HG03064 (cell line): ENCODE measurements around the gene P2RY8.

Experiments
- ATAC-seq: cut with Tn5 transposase; IDR thresholded peaks from one replicate; pipeline ENCODE4 v1.9.1; 2021; ENCODE audit warnings: low read depth; ENCODE audit not compliant: unreplicated experiment

P2RY8 gene

DNA sequence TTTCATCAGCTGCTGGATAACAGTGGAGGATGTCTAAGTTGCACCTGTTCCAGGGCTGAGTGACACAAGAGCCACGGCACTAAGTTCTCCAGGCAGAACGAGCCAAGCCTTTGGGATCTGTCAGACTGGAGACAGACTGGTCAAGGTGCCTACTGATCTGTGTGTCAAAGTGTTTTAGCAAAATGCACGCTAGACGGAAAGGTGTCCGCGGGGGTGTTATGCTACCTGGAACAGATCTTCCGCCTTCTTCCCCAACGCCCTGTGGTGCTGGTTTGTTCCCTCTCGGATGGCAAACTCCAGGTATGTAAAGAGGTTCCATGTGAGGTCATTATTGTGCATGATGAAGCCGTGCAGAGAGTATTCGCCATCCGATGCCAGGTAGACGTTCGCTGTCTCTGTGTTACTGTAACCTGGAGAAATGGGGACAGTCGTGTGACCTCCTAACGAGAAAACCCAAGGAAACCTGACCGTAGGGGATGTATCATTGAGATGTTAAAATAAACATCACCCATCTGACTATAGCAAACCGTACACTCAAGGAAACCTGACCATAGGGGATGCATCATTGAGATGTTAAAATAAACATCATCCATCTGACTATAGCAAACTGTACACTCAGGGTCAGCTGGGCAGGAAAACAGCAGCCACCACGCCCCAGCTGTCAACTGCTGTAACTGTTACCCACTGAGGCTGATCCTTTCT, 115.4 kb downstream of the P2RY8 start:
- ATAC-seq, result no peak

DNA sequence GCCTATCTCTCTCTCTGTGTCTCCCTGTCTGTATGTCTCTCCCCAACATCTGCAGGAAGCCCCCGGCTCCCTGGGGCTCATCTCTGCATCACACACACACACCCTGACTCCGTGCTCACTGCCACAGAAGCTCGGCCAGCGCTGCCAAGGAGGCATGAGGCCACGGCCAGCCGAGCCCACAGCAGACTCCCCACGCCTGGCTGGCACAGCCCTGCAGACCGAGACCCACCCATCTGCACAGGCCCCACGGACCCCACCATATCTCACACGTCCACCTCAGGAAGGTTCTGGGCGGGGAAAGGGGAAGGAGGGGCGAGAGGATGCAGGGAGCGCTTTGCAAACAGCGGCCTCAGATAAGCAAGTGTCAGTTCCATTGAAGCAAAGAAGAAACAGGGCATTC, 116.6 kb downstream of the P2RY8 start:
- no peak for ATAC-seq

GRCh38 chrX:1419545-1420355, 117.2 kb downstream of the P2RY8 start:
- no peak for ATAC-seq

- no peak for ATAC-seq
Measured at GRCh38 chrX:1418901-1419544, 118.0 kb downstream of the P2RY8 start.

GRCh38 chrX:1417921-1418771, 118.8 kb downstream of the P2RY8 start:
- no peak for ATAC-seq

GRCh38 chrX:1416965-1417760, 119.8 kb downstream of the P2RY8 start:
- no peak for ATAC-seq

GRCh38 chrX:1416327-1416784, 120.6 kb downstream of the P2RY8 start:
- ATAC-seq, result no peak
